ENCODE results near the gene NEK5.
A peak's percentile ranks its signal among the peaks of the same experiment; 100 is the strongest.

The NEK5 gene

DNA sequence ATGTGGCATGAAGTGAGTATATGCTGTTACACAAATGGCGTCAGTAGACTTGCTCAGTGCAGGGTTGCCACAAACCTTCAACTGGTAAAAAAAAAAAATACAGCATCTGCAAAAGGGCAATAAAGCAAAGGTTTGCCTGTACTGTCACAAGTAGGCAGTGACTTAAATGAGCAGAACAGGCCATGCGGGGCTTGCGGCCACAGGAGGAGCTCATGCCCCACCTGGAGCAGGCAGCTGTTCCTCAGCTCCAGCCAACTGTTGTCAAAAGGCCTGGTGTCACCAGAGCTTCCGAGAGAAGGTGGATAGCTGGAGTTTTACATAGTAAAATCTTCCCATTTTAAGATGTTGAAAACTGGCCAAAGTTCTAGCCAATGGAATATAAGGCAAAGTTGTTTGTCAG lies 125.3 kb downstream of the NEK5 start:
- DNase-seq (no peak), ATAC-seq (ENCODE audit: insufficient read depth, low read depth) (no peak)
- H3K4me2 ChIP-seq (ENCODE audit: insufficient read depth, low read length), result no peak overlapping the region
- no peak overlapping the region for H3K9ac ChIP-seq (ENCODE audit: low read depth, low read length)
- no peak overlapping the region for H2AFZ ChIP-seq (ENCODE audit: low read depth, low read length)
- no peaks in the 10 kb centered on the region for H3K79me2 ChIP-seq (ENCODE audit: insufficient read depth, low read length)
- H3K4me3 ChIP-seq (ENCODE audit: low read depth in 1 of 2, low read length in 2 of 2), result no peak overlapping the region
- peaks cover 11% of the 10 kb centered on the region for H3K27me3 ChIP-seq (ENCODE audit: insufficient read depth, low read length, poor library complexity)
- H3K36me3 ChIP-seq (ENCODE audit: insufficient read depth, low read length), result no peaks in the 10 kb centered on the region
- no peak overlapping the region for H3K27ac ChIP-seq (ENCODE audit: low read length)
- H3K4me1 ChIP-seq (ENCODE audit: insufficient read depth, low read length), result no peaks in the 10 kb centered on the region
- no peak for TF ChIP-seq EZH2 (IDR thresholded peaks at IDR 0.05; ENCODE audit: borderline replicate concordance, low read depth, low read length, severe bottlenecking)
- TF ChIP-seq, protein P1, sequence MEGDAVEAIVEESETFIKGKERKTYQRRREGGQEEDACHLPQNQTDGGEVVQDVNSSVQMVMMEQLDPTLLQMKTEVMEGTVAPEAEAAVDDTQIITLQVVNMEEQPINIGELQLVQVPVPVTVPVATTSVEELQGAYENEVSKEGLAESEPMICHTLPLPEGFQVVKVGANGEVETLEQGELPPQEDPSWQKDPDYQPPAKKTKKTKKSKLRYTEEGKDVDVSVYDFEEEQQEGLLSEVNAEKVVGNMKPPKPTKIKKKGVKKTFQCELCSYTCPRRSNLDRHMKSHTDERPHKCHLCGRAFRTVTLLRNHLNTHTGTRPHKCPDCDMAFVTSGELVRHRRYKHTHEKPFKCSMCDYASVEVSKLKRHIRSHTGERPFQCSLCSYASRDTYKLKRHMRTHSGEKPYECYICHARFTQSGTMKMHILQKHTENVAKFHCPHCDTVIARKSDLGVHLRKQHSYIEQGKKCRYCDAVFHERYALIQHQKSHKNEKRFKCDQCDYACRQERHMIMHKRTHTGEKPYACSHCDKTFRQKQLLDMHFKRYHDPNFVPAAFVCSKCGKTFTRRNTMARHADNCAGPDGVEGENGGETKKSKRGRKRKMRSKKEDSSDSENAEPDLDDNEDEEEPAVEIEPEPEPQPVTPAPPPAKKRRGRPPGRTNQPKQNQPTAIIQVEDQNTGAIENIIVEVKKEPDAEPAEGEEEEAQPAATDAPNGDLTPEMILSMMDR (IDR thresholded peaks at IDR 0.05; ENCODE audit: borderline replicate concordance, extremely low read depth, low read length, poor library complexity, severe bottlenecking), result no peak
- H3K9me3 ChIP-seq (ENCODE audit: insufficient read depth, low read length, severe bottlenecking), result no peaks in the 10 kb centered on the region
- no peaks in the 10 kb centered on the region for H4K20me1 ChIP-seq (ENCODE audit: insufficient read depth, low read length)

- Histone ChIP-seq H3K4me3 (ENCODE audit: low read depth in 1 of 2, low read length in 2 of 2) (no peak overlapping the region), H3K4me1 (ENCODE audit: insufficient read depth, low read length) (no peaks in the 10 kb centered on the region), H2AFZ (ENCODE audit: low read depth, low read length) (no peak overlapping the region), H3K27me3 (ENCODE audit: insufficient read depth, low read length, poor library complexity) (peaks cover 7% of the 10 kb centered on the region), H3K79me2 (ENCODE audit: insufficient read depth, low read length) (no peaks in the 10 kb centered on the region), H4K20me1 (ENCODE audit: insufficient read depth, low read length) (no peaks in the 10 kb centered on the region), H3K9me3 (ENCODE audit: insufficient read depth, low read length, severe bottlenecking) (no peaks in the 10 kb centered on the region), H3K9ac (ENCODE audit: low read depth, low read length) (no peak overlapping the region), H3K36me3 (ENCODE audit: insufficient read depth, low read length) (no peaks in the 10 kb centered on the region), H3K4me2 (ENCODE audit: insufficient read depth, low read length) (no peak overlapping the region), H3K27ac (ENCODE audit: low read length) (no peak overlapping the region)
- ATAC-seq (ENCODE audit: insufficient read depth, low read depth) (no peak), DNase-seq (no peak)
- TF ChIP-seq, protein P1 (IDR thresholded peaks at IDR 0.05; ENCODE audit: borderline replicate concordance, extremely low read depth, low read length, poor library complexity, severe bottlenecking), result no peak
- no peak for TF ChIP-seq EZH2 (IDR thresholded peaks at IDR 0.05; ENCODE audit: borderline replicate concordance, low read depth, low read length, severe bottlenecking)
Observed at GRCh38 chr13:52002361-52002760, 126.5 kb downstream of the NEK5 start.

DNA sequence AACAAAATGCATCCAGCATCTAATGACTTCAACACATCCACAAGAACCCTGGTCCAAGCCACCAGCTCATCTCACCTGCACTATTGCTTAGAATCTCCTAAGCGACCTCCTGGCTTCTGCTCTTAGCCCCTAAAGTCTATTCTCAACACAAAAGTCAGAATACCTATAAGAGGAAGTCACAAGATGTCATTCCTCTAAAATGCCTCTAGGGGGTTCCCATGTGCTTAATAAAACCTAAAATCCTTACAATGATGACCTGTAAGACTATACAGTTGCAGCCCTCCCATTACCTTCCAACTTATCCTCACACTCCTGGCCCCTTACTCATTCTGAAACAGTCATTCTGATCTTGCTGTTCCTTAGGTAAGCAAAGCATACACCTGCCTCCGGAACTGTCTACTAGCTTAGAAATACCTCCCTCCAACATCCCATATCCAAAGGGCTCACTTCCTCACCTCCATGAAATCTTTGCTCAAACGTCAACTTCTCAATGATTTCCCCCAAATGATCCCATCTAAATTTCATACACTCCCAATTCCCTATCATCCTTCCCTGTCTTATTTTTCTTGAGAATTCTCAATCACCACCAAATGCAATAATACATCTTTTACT lies 127.6 kb downstream of the NEK5 start:
- Histone ChIP-seq H3K9ac (ENCODE audit: low read depth, low read length) (no peak overlapping the region), H3K27me3 (ENCODE audit: insufficient read depth, low read length, poor library complexity) (peaks cover 5% of the 10 kb centered on the region), H2AFZ (ENCODE audit: low read depth, low read length) (no peak overlapping the region), H3K4me1 (ENCODE audit: insufficient read depth, low read length) (no peaks in the 10 kb centered on the region), H3K9me3 (ENCODE audit: insufficient read depth, low read length, severe bottlenecking) (no peaks in the 10 kb centered on the region), H3K79me2 (ENCODE audit: insufficient read depth, low read length) (no peaks in the 10 kb centered on the region), H3K36me3 (ENCODE audit: insufficient read depth, low read length) (no peaks in the 10 kb centered on the region), H3K27ac (ENCODE audit: low read length) (no peak overlapping the region), H3K4me3 (ENCODE audit: low read depth in 1 of 2, low read length in 2 of 2) (no peak overlapping the region), H4K20me1 (ENCODE audit: insufficient read depth, low read length) (no peaks in the 10 kb centered on the region), H3K4me2 (ENCODE audit: insufficient read depth, low read length) (no peak overlapping the region)
- TF ChIP-seq EZH2 (IDR thresholded peaks at IDR 0.05; ENCODE audit: borderline replicate concordance, low read depth, low read length, severe bottlenecking), result no peak
- TF ChIP-seq, protein P1 (IDR thresholded peaks at IDR 0.05; ENCODE audit: borderline replicate concordance, extremely low read depth, low read length, poor library complexity, severe bottlenecking), result peak; percentile 84
- ATAC-seq (ENCODE audit: insufficient read depth, low read depth) (peak; percentile 94), DNase-seq (no peak)
